SK-N-SH treated with all-trans-retinoic acid at 6 μM for 48 hours (cell line): Measurements from ENCODE around the gene DNAH7.

Source experiments
- ARNTL ChIP-seq: fragments of 450-650 bp; formaldehyde crosslinking; IDR thresholded peaks from 2 replicates; pipeline ENCODE4 v1.5.0; 2020; ENCODE audit warnings: low read depth, mild to moderate bottlenecking, moderate library complexity, borderline replicate concordance
- BACH2 ChIP-seq: fragments of 250-450 bp; sonication (Bioruptor Pico); IDR thresholded peaks from 2 replicates; pipeline ENCODE4 v1.9.0; 2021; ENCODE audit warnings: mild to moderate bottlenecking, borderline replicate concordance
- CSDC2 ChIP-seq: fragments of 250-450 bp; sonication (Bioruptor Pico); IDR thresholded peaks from 2 replicates; pipeline ENCODE4 v1.5.0; 2020; ENCODE audit warnings: mild to moderate bottlenecking, moderate library complexity
- GLIS3 ChIP-seq: fragments of 250-450 bp; sonication (Bioruptor Pico); IDR thresholded peaks from 2 replicates; pipeline ENCODE4 v1.5.0; 2020; ENCODE audit warnings: mild to moderate bottlenecking, moderate library complexity
- ISL1 ChIP-seq: fragments of 250-450 bp; sonication (Bioruptor Pico); IDR thresholded peaks from 2 replicates; pipeline ENCODE4 v2.1.2; 2022; ENCODE audit warnings: mild to moderate bottlenecking, moderate library complexity
- OSR1 ChIP-seq: fragments of 250-450 bp; sonication (Bioruptor Pico); IDR thresholded peaks from 2 replicates; pipeline ENCODE4 v1.8.0; 2022; ENCODE audit warnings: moderate library complexity, mild to moderate bottlenecking, inconsistent platforms
- PPARA ChIP-seq: fragments of 250-450 bp; sonication (Bioruptor Pico); IDR thresholded peaks from 2 replicates; pipeline ENCODE4 v1.5.0; 2020; ENCODE audit warnings: mild to moderate bottlenecking, borderline replicate concordance
- RARB ChIP-seq: fragments of 250-450 bp; sonication (Bioruptor Pico); IDR thresholded peaks from 2 replicates; pipeline ENCODE4 v1.8.0; 2021; ENCODE audit warnings: mild to moderate bottlenecking, moderate library complexity
- SNAI2 ChIP-seq: fragments of 250-450 bp; sonication (Bioruptor Pico); IDR thresholded peaks from 2 replicates; pipeline ENCODE4 v1.5.0; 2020; ENCODE audit warnings: mild to moderate bottlenecking, moderate library complexity
- TCF4 ChIP-seq: fragments of 250-450 bp; sonication (Bioruptor Pico); IDR thresholded peaks from 2 replicates; pipeline ENCODE4 v1.8.0; 2021; ENCODE audit warnings: mild to moderate bottlenecking, moderate library complexity, borderline replicate concordance
- ZFP30 ChIP-seq: fragments of 450-650 bp; formaldehyde crosslinking; IDR thresholded peaks from 2 replicates; pipeline ENCODE4 v1.5.0; 2022; ENCODE audit warnings: mild to moderate bottlenecking, moderate library complexity
- ZNF70 ChIP-seq: fragments of 450-650 bp; formaldehyde crosslinking; IDR thresholded peaks from 2 replicates; pipeline ENCODE4 v1.5.0; 2020; ENCODE audit warnings: mild to moderate bottlenecking, moderate library complexity
- TF ChIP-seq, protein P1 (sequence below): fragments of 250-450 bp; sonication (Bioruptor Pico); IDR thresholded peaks from 2 replicates; pipeline ENCODE4 v1.8.0; 2021; ENCODE audit warnings: low read depth, mild to moderate bottlenecking, moderate library complexity, borderline replicate concordance
- TF ChIP-seq, protein P2 (sequence below): fragments of 250-450 bp; sonication (Bioruptor Pico); IDR thresholded peaks from 2 replicates; pipeline ENCODE4 v1.8.0; 2020; ENCODE audit warnings: mild to moderate bottlenecking, moderate library complexity, borderline replicate concordance

DNA sequence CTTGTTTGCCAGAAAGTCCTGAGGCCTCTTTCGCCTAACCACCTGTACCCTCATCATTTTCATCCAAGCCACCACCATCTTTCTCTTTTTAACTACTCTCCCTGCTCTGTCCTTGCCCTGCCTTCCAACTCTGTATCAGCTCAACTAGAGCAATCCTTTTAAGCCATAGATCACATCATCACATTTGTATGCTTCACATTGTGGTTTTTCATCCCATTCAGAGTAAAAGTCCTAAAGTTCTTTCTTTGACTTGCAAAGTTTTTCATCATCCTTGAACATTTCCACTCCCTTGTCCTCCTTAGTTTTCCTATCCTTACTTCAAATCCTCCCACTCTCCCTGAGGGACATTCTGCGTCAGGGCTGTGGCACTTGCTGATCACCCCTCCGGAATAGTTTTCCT, 337.7 kb downstream of the DNAH7 start:
- TF ChIP-seq PPARA (CRISPR knock-in tag) (no peak), ARNTL (CRISPR knock-in tag) (no peak), ZNF70 (CRISPR knock-in tag) (no peak), TCF4 (CRISPR knock-in tag) (no peak), ZFP30 (CRISPR knock-in tag) (no peak), ISL1 (CRISPR knock-in tag) (no peak), SNAI2 (CRISPR knock-in tag) (no peak), RARB (CRISPR knock-in tag) (no peak), OSR1 (CRISPR knock-in tag) (no peak), GLIS3 (CRISPR knock-in tag) (no peak), CSDC2 (CRISPR knock-in tag) (no peak), BACH2 (CRISPR knock-in tag) (no peak)
- TF ChIP-seq, protein P1, sequence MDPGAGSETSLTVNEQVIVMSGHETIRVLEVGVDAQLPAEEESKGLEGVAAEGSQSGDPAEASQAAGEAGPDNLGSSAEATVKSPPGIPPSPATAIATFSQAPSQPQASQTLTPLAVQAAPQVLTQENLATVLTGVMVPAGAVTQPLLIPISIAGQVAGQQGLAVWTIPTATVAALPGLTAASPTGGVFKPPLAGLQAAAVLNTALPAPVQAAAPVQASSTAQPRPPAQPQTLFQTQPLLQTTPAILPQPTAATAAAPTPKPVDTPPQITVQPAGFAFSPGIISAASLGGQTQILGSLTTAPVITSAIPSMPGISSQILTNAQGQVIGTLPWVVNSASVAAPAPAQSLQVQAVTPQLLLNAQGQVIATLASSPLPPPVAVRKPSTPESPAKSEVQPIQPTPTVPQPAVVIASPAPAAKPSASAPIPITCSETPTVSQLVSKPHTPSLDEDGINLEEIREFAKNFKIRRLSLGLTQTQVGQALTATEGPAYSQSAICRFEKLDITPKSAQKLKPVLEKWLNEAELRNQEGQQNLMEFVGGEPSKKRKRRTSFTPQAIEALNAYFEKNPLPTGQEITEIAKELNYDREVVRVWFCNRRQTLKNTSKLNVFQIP (CRISPR knock-in tag) = no peak
- TF ChIP-seq, protein P2, sequence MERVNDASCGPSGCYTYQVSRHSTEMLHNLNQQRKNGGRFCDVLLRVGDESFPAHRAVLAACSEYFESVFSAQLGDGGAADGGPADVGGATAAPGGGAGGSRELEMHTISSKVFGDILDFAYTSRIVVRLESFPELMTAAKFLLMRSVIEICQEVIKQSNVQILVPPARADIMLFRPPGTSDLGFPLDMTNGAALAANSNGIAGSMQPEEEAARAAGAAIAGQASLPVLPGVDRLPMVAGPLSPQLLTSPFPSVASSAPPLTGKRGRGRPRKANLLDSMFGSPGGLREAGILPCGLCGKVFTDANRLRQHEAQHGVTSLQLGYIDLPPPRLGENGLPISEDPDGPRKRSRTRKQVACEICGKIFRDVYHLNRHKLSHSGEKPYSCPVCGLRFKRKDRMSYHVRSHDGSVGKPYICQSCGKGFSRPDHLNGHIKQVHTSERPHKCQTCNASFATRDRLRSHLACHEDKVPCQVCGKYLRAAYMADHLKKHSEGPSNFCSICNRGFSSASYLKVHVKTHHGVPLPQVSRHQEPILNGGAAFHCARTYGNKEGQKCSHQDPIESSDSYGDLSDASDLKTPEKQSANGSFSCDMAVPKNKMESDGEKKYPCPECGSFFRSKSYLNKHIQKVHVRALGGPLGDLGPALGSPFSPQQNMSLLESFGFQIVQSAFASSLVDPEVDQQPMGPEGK (CRISPR knock-in tag) = no peak
